AG08396 (cell line): ENCODE results near the gene DHFR.

ENCODE experiments used
- DNase-seq: peaks from one replicate; pipeline ENCODE4 v3.0.0; 2012; ENCODE audit warnings: low spot score, mixed read lengths

The DHFR gene

GRCh38 chr5:80654054-80654390 is 761 bp downstream of the DHFR start:
- peak; percentile 6 for DNase-seq

DNA sequence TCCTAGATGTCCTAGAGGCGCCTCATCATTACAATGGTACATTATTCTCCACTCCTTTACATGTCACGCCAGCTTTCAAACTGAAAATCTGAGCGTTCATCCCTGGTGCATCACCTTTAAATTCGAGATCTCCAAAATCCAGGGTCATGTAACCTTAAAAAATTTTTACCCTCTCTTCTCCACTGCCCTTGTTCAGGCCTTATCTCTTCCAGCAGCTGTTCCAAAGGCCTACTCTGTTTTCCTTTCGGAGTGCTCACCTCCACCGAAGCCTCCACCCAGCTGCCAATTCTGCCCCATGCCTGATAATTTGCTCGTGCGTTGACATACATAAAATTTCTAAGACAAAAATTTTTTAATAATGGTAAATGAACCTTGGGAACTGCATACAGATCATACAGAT is 1.3 kb downstream of the DHFR start:
- no peak for DNase-seq

DNA sequence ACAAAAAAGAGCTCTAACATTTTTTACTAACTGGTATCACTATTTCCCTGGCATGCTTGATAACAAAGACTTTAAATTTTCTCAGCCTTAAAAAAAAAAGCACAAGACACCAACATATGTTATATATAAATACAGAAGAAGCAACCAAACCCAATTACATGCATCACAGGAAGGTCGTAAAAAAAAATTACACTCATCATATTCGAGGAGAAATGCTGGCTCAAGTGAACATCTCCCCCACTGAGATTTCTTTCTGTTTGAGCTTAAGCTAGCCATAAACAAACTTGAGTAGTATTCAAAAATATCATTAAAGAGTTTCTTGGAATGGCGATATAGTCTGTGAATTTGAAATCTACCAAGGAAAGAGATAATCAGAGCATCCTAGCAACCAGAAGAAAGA is 7.9 kb downstream of the DHFR start:
- DNase-seq, result no peak

DNA sequence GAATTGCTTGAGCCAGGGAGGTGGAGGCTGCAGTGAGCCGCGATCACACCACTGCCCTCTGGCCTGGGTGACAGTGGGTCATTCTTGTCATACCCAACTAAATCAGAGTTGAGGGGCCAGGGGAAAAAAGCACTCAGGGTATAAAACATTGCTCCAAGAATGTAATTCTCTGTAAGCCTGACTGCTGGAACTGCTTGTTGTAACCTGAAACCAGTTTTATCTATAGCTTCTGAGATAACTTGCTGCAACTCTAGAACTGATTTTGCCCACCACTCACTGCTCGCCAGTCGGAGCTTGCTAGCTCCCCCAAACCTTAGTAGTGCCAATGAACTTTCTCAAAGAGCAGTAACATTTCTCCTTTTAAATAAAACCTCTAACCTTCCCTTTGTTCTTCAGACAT is 9.9 kb downstream of the DHFR start:
- DNase-seq, result no peak

GRCh38 chr5:80641353-80641752 is 13.4 kb downstream of the DHFR start:
- DNase-seq, result no peak

GRCh38 chr5:80634193-80634592 is 20.6 kb downstream of the DHFR start:
- no peak for DNase-seq

DNA sequence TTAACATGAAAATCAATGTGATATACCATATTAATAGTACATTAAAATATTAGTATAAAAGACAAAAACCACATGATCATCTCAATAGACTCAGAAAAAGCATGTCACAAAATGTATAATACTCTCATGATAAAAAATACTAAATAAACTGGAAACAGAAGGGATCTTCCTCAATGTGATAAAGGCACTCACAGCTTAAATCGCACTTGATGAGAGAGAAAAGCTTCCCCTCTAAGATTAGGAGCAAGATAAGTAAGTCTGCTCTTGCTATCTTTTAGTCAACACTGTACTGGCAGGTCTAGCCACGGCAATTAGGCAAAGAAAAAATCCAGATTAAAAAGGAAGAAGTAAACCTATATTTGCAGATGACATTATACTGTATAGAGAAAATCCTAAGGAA is 22.1 kb downstream of the DHFR start:
- DNase-seq, result no peak

GRCh38 chr5:80631278-80632259 is 23.2 kb downstream of the DHFR start:
- no peak for DNase-seq

DNA sequence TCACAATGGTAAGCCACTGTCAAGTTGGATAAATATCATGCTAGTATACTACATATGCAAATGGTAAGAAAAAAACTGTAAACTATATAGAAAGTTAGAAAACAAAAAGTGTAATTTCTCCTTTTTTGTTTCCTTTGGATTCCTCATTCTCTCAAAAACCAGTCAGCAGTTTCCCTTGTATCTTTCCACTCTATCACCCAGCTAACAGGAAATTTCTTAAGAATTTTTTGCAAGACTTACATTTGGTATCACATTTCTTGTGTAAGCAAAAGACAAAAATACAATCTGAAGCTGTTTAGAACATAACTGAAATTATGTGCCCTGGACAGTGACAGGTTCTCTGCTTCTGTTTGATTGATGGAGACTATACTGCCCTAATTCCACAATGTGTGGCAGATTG is 25.5 kb downstream of the DHFR start:
- DNase-seq, result no peak

GRCh38 chr5:80625230-80625629 is 29.6 kb downstream of the DHFR start:
- no peak for DNase-seq

GRCh38 chr5:80623999-80624398 is 30.8 kb downstream of the DHFR start:
- DNase-seq, result no peak

DNA sequence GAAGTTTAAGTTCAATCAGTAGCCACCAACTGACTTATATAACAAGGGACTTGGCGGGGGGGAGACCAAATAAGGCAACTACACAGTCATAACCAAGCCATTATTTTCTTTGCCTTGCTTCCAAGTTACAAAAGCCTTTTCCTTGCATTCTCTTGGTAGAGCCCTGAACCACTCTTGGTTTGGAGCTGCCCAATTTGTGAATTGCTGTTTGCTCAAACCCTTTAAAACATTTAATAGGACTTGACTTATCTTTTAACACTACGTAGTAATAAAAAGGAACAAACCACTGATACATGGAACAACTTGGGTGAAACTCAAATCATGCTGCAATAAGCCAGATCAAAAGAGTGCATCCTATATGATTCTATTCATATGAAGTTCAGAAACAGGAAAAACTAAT is 32.0 kb downstream of the DHFR start:
- no peak for DNase-seq

GRCh38 chr5:80620211-80620610 is 34.6 kb downstream of the DHFR start:
- peak; percentile 40 for DNase-seq

DNA sequence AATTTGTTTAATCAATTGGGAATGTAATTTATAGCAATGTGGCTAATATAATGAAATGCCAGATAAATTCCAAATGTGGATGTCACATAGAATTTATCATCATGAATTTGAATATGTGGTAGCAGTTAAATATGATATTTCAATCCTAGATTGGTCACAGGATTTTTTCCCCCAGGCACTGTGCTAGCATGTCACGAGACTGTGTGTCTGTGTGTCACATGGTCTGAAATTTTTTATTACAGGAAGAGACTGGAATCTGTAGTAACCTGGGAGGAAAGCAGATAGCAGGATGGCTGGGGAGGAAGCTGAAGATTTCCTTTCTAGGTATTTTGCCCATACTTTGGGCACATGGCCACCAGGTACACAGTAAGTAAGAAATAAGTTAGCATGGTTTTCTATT is 35.7 kb downstream of the DHFR start:
- DNase-seq, result no peak

GRCh38 chr5:80618438-80618837 is 36.3 kb downstream of the DHFR start:
- no peak for DNase-seq

GRCh38 chr5:80615266-80615914 is 39.4 kb downstream of the DHFR start:
- DNase-seq, result no peak

DNA sequence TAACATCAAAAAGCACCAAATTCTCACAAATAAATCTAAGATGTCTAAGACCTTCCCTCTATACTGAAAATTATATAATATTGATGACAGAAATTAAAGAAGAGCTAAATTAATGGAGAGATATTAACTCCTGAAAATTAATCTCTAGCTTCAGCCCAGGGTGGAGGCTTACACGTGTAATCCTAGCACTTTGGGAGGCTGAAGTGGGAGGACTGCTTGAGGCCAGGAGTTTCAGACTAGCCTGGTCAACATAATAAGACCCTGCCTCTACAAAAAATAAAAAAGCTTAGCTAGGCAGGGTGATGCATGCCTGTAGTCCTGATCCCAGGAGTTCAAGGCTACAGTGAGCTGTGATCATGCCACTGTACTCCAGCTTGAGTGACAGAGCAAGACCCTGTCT is 45.1 kb downstream of the DHFR start:
- no peak for DNase-seq

DNA sequence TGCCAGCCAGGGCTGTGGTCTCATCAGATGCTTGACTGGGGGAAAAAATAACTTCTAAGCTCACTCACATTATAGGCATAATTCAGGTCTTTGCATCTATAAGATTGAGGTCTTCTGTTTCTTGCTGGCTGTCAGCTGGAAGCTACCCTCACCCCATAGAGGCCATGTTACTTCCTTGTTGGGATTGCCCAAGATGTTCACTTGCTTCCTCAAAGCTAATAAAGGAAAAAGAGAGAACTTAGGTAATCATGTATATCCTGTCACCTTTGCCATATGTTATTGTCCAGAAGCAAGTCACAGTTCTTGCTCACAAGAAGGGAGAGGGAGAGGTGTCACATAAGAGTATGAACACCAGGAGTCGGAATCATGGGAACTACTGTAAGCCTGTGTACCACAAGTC is 46.1 kb downstream of the DHFR start:
- no peak for DNase-seq

DNA sequence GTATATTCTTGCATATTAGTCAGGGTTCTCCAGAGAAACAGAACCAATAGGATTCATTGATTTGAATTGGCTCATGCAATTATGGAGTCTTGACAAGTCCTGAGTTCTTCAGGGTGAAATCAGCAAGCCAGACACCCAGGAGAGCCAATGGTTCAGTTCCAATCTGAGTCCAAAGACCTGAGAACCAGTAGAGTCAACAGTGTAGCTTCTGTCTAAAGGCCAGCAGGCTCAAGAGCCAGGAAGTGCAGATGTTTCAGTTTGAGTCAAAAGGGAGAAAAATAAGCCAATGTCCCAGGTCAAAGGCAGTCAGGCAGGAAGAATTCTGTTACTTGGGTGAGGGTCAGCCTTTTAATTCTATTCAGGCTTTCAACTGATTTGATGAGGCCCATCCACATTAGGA is 47.0 kb downstream of the DHFR start:
- no peak for DNase-seq

GRCh38 chr5:80607343-80607742 is 47.4 kb downstream of the DHFR start:
- DNase-seq, result no peak

DNA sequence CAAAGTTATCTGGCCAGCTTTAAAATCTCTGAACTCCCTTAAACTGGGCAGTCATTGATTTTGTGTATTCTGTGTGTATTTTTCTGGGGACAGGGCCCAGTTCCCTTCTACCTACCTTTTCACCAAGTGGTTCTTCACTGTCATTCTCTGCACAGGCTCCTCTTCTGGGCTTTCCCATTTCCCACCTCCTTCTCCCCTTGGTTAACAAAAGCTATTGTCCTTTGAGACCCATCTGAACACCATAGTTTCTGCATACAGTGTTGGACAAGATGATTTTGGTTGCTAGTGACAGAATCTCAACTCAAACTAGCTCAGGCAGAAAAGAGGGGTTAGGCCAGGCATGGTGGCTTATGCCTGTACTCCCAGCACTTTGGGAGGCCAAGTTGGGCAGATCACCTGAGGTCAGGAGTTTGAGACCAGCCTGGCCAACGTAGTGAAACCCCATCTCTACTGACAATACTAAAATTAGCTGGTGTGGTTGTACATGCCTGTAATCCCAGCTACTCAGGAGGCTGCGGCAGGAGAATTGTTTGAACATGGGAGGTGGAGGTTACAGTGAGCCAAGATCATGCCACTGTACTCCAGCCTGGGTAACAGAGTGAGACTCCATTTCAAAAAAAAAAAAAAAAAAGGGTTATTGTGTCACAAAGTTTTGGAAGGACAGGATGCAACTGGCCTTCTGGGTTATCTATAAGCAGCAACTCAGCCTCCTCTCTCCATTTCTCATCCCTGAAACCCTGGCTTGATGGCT is 53.7 kb downstream of the DHFR start:
- no peak for DNase-seq

DNA sequence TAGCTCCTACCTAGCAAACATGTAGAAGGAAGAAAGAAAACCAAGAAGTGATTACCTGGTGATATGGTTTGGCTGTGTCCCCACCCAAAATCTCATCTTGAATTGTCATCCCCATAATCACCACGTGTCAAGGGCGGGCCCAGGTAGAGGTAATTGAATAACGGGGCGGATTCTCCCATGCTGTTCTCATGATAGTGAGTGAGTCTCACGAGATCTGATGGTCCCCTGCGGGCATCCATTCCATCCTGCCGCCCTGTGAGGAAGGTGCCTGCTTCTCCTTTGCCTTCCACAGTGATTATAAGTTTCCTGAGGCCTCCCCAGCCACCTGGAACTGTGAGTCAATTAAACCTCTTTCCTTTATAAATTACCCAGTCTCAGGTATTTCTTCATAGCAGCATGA is 57.3 kb downstream of the DHFR start:
- DNase-seq, result no peak

DNA sequence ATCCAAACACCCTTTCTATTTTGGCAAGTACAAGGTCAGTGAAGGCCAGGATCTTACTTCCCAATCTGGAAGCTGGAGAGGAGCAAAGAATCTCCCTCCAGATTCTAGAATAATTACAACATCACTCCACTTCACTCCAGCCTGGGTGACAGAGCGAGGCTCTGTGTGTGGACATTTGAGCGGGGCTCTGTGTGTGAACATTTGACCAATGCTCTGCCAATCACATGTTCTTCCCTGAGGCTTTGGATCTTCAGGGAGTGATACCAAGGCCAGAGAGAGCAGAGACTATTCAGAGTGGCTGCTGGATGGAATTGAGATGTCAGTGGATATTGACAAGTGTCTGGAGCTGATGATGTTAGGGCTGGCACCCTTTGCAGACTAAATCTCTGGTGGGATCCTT is 60.0 kb downstream of the DHFR start:
- no peak for DNase-seq
